Measurements from ENCODE around the gene BACE1.

BACE1 gene

GRCh38 chr11:117255966-117256365 is 60.1 kb downstream of the BACE1 start:
- TF ChIP-seq SIN3A (IDR thresholded peaks at IDR 0.05; ENCODE audit: borderline replicate concordance, insufficient read depth, low read length) (no peak), POLR2AphosphoS5 (IDR thresholded peaks at IDR 0.05; ENCODE audit: low read depth, low read length) (no peak), TAF1 (IDR thresholded peaks at IDR 0.05; ENCODE audit: borderline replicate concordance, insufficient read depth, low read length) (no peak), FOXP2 (optimal IDR thresholded peaks at IDR 0.05; ENCODE audit: borderline replicate concordance, extremely low read depth, extremely low read length, insufficient read depth) (no peak)
- TF ChIP-seq, protein P1, sequence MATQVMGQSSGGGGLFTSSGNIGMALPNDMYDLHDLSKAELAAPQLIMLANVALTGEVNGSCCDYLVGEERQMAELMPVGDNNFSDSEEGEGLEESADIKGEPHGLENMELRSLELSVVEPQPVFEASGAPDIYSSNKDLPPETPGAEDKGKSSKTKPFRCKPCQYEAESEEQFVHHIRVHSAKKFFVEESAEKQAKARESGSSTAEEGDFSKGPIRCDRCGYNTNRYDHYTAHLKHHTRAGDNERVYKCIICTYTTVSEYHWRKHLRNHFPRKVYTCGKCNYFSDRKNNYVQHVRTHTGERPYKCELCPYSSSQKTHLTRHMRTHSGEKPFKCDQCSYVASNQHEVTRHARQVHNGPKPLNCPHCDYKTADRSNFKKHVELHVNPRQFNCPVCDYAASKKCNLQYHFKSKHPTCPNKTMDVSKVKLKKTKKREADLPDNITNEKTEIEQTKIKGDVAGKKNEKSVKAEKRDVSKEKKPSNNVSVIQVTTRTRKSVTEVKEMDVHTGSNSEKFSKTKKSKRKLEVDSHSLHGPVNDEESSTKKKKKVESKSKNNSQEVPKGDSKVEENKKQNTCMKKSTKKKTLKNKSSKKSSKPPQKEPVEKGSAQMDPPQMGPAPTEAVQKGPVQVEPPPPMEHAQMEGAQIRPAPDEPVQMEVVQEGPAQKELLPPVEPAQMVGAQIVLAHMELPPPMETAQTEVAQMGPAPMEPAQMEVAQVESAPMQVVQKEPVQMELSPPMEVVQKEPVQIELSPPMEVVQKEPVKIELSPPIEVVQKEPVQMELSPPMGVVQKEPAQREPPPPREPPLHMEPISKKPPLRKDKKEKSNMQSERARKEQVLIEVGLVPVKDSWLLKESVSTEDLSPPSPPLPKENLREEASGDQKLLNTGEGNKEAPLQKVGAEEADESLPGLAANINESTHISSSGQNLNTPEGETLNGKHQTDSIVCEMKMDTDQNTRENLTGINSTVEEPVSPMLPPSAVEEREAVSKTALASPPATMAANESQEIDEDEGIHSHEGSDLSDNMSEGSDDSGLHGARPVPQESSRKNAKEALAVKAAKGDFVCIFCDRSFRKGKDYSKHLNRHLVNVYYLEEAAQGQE (IDR thresholded peaks at IDR 0.05; ENCODE audit: insufficient read depth in 1 of 2, low read depth in 2 of 2, low read length in 2 of 2): no peak

- TF ChIP-seq TAF1 (IDR thresholded peaks at IDR 0.05; ENCODE audit: borderline replicate concordance, insufficient read depth, low read length): no peak
- no peak for TF ChIP-seq POLR2AphosphoS5 (IDR thresholded peaks at IDR 0.05; ENCODE audit: low read depth, low read length)
- TF ChIP-seq, protein P1 (IDR thresholded peaks at IDR 0.05; ENCODE audit: insufficient read depth in 1 of 2, low read depth in 2 of 2, low read length in 2 of 2): no peak
Observed at GRCh38 chr11:117251506-117251905, 64.5 kb downstream of the BACE1 start.

DNA sequence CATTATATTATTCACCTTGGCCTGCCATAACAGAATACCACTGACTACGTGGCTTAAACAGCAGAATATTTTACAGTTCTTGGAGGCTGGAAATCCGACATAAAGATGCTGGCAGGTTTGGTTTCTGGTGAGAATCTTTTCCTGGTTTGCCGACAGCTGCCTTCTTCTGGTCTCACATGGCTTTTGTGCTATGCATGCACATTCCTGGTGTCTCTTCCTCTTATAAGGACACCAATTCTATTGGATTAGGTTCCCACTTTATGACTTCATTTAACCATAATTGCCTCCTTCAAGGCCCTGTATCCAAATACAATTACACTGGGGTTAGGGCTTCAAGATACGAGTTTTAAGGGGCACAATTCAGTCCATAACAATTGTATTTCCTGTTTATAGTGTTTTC is 66.5 kb downstream of the BACE1 start:
- TF ChIP-seq POLR2AphosphoS5 (IDR thresholded peaks at IDR 0.05; ENCODE audit: low read depth, low read length) (no peak), SIN3A (IDR thresholded peaks at IDR 0.05; ENCODE audit: borderline replicate concordance, insufficient read depth, low read length) (no peak), TAF1 (IDR thresholded peaks at IDR 0.05; ENCODE audit: borderline replicate concordance, insufficient read depth, low read length) (no peak), FOXP2 (optimal IDR thresholded peaks at IDR 0.05; ENCODE audit: borderline replicate concordance, extremely low read depth, extremely low read length, insufficient read depth) (no peak)
- TF ChIP-seq, protein P1 (IDR thresholded peaks at IDR 0.05; ENCODE audit: insufficient read depth in 1 of 2, low read depth in 2 of 2, low read length in 2 of 2): no peak

DNA sequence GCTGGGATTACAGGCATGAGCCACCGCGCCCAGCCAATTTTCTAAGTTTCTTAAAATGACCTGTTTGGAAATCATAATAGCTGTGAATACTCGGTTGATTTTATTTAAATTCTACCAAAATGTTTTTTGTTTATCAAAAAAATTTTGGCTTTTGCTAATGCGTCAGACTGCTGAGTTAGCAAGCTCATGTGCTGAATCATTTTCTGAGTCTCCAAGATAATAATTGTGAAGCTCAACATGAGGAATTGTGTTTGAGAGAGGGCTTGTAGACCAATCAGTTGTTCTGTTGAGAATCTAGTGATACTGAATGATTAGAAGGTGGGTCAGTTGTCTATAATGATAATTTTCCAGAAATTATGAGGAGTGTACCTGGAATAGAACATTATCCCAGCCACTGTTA is 67.7 kb downstream of the BACE1 start:
- TF ChIP-seq FOXP2 (optimal IDR thresholded peaks at IDR 0.05; ENCODE audit: borderline replicate concordance, extremely low read depth, extremely low read length, insufficient read depth): no peak
- no peak for TF ChIP-seq POLR2AphosphoS5 (IDR thresholded peaks at IDR 0.05; ENCODE audit: low read depth, low read length)
- TF ChIP-seq SIN3A (IDR thresholded peaks at IDR 0.05; ENCODE audit: borderline replicate concordance, insufficient read depth, low read length): no peak
- TF ChIP-seq, protein P1 (IDR thresholded peaks at IDR 0.05; ENCODE audit: insufficient read depth in 1 of 2, low read depth in 2 of 2, low read length in 2 of 2): no peak
- TF ChIP-seq TAF1 (IDR thresholded peaks at IDR 0.05; ENCODE audit: borderline replicate concordance, insufficient read depth, low read length): no peak

GRCh38 chr11:117239295-117239694 is 76.8 kb downstream of the BACE1 start:
- no peak for TF ChIP-seq TAF1 (IDR thresholded peaks at IDR 0.05; ENCODE audit: borderline replicate concordance, insufficient read depth, low read length)
- no peak for TF ChIP-seq SIN3A (IDR thresholded peaks at IDR 0.05; ENCODE audit: borderline replicate concordance, insufficient read depth, low read length)
- no peak for TF ChIP-seq POLR2AphosphoS5 (IDR thresholded peaks at IDR 0.05; ENCODE audit: low read depth, low read length)
- TF ChIP-seq FOXP2 (optimal IDR thresholded peaks at IDR 0.05; ENCODE audit: borderline replicate concordance, extremely low read depth, extremely low read length, insufficient read depth): no peak
- TF ChIP-seq, protein P1 (IDR thresholded peaks at IDR 0.05; ENCODE audit: insufficient read depth in 1 of 2, low read depth in 2 of 2, low read length in 2 of 2): no peak
